ENCODE measurements around the gene NRIP1. TPM values are rescaled to one million over a fixed set of nuclear protein-coding genes. Genes with fewer than 3 reads are reported as not detected.
"Not testable (repeated sequence)": the region's sequence is repeated elsewhere in the genome, so short reads cannot be mapped to it uniquely, and the experiment has no call there.

NRIP1 gene
- total RNA-seq, 1 donor from 2014 or later = 113 TPM

DNA sequence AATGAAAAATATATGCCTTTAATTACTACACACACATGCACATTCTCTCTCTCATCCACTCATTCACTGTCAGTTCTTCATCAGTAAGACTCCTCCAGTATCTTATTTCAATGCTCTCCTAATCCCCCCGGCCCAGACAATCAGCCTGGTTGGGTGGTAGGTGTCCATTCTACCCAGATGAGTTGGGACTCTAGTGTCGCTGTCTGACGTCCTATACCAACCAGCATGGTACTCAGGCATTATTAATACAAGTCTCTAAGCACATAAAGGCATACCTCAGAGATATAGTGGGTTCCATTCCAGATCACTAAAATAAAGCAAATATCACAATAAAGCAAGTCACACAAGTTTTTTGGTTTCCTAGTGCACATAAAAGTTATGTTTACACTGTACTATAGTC is 19.8 kb downstream of the NRIP1 start:
- DNase-seq (ENCODE audit: low spot score in 2 of 2) (no peak), FAIRE-seq (no peak)

DNA sequence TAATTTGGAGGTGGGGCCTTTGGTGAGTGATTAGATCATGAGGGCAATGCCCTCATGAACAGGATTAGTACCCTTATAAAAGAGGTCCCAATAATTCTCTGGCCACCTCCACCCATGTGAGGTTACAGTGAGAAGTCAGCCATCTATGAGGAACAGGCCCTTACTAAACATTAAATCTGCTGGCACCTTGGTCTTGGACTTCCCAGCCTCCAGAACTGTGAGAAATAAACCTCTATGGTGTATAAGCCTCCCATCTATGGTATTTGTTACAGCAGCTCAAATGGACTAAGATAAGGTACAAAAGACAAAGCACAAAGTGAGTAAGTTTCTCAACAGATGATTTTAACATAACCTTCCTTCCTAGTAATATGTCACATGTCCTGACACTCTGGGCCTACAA is 22.3 kb downstream of the NRIP1 start:
- FAIRE-seq = no peak

DNA sequence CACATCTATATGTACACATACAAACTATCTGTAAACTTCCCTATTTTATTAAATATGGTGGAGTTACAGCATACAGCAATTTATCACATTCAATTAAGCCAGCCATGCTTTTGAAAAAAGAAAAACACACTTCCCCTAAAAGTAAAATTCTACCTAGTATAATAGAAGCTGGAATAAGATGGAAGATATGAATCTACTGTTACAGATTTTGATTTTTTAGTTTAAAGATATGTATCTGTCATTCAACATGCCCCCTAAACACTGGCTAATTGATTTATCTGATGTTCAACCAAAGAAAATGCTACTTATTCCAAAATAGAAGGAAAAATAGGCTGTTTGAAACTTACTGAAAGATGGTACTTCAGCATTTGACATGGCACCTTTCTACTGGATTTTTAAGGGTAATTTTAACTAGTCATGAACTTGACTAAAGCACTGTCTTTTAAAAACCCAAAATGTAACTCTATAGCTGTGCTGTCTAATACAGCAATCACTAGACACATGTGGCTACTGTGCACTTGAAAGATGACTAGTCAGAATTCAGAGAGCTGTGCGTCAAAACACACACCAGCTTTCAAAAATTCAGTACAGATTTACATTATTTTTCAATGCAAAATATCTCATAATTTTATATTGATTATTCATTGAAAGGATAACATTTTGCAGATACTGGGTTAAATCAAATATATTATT is 25.0 kb downstream of the NRIP1 start:
- DNase-seq (ENCODE audit: low spot score in 2 of 2) = no peak

More for the DNA sequence above, 22.3 kb downstream of the NRIP1 start:
- DNase-seq (ENCODE audit: low spot score in 2 of 2) = no peak

DNA sequence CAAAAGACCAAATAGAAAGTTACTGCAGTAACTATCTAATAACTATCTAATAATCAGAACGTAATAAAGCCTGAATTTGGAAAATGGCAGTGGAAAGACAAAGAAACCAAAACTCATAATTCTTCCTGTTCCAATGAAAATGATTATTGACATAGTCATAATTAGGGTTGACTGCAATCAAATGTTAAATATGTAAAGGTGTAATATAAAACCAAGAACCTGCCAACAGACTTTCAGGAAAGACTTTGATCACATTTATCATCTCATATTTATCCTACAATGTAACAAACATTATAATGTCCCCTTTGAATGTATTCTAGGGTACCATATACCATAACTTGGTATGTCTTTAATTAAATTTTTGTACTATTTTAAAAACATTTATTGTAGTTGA is 26.9 kb downstream of the NRIP1 start:
- FAIRE-seq (no peak), DNase-seq (ENCODE audit: low spot score in 2 of 2) (no peak)

More for the DNA sequence above, 25.0 kb downstream of the NRIP1 start:
- FAIRE-seq = no peak

DNA sequence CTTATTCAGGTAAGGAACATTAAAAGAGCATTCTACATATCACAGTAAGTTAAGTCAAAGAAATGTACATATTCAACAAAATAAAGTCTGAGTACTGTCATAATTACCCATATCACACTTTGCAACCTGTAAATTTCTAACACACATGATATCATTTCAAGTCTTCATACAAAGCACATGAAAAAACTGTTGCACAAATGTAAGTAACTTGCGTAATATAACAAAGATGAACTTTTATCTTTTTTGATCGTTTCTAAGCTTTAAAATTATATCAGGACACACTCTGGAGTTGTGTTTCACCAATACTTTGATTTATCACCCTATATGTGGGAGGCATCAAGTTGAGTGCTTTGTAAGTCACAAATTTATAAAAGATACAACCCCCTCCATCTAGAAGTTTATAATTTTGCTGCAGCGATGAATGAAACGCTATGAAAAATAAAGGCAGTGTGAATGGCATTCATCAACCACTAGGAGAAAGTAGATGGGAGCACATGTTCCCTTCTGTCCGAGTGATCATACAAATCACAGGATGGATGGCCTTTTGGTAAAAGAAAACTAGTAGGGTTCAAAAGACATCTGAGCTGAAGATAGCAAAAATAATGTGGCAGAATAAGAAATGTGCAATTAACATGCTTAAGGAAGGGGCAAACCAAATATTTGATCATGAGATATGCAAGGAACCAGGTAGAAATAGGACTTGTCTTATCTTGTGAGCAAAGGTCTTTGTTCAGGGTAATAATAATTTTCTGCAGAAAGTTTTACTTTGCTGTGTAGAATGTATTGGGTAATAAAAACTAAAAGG is 27.5 kb downstream of the NRIP1 start:
- FAIRE-seq (no peak), DNase-seq (ENCODE audit: low spot score in 2 of 2) (no peak)

DNA sequence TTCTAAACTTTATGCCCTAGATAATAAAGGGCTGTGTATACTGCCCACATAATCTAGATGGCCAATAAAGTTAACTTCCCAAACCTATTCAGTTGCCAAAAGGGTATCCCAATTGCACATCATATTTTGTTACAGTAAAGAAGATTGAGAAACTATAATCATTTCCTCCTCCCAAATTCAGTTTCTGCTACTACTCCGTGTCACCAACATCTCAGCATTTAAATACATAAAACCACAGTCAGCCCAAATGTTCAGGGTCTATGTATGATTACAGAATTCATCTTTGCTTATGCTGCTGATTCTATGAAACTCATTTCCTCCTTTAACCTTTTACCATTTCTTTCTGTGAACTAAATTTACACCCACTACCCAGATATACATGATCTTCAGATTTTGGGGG is 28.6 kb downstream of the NRIP1 start:
- FAIRE-seq (no peak), DNase-seq (ENCODE audit: low spot score in 2 of 2) (no peak)

DNA sequence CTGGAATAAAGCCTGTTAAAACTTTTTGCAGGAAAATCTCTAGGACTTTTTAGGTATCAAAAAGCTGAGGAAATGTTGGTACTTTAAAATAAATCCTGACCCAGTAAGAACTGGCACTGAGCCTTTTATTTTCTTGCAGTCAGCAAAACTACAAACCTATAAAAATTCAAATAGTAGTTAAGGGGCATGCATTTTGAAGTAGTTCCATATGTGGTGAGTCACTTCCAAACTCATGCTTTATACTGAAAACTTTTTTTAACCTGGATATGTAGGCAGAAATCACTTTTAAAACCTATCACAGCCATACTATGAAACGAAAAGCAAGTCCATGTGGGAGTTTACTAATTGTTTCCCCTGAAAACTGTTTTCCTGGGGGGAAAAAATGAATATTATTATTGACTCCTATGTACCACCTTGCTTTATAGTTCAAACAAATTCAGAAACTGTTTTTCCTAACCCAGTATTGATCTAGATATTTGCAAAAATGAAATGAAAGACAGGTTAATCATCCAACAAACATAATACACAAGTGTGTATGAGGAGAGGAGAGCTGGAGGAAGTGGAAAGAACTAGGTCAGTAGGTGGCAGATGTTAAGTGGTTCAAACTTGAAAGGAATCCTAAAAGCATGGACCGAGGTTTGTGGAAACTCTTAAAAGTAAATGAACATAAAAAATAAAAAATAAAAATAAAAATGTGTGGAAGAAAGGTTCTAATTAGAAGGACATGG is 30.5 kb downstream of the NRIP1 start:
- no peak for FAIRE-seq

DNA sequence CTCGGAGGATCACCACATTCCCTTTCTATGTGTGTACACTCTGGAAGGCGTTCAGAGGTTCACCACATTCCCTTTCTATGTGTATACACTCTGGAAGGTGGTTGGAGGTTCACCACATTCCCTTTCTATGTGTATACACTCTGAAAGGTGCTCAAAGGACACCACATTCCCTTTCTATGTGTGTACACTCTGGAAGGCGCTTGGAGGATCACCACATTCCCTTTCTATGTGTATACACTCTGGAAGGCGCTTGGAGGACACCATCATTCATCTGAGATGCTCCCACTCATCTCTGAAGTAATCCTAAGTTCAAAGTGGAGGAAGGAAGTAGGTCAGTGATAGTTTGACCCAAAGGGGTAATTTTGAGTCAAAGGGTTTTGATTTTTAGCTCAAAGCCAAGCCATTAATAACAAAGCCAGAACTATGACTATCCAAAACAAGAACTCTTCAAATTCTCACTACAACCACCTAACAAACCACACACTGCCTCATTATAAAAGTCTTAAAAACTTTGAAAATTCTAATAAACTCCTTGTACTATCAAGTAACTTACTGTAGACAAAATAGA is 32.9 kb downstream of the NRIP1 start:
- no peak for FAIRE-seq

More for the DNA sequence above, 30.5 kb downstream of the NRIP1 start:
- no peak for DNase-seq (ENCODE audit: low spot score in 2 of 2)

DNA sequence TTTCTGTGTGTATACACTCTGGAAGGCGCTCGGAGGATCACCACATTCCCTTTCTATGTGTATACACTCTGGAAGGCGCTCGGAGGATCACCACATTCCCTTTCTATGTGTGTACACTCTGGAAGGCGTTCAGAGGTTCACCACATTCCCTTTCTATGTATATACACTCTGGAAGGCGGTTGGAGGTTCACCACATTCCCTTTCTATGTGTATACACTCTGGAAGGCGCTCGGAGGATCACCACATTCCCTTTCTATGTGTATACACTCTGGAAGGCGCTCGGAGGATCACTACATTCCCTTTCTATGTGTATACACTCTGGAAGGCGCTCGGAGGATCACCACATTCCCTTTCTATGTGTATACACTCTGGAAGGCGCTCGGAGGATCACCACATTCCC is 33.4 kb downstream of the NRIP1 start:
- FAIRE-seq; DNase-seq (ENCODE audit: low spot score in 2 of 2): not testable (repeated sequence)

More for the DNA sequence above, 32.9 kb downstream of the NRIP1 start:
- no peak for DNase-seq (ENCODE audit: low spot score in 2 of 2)

DNA sequence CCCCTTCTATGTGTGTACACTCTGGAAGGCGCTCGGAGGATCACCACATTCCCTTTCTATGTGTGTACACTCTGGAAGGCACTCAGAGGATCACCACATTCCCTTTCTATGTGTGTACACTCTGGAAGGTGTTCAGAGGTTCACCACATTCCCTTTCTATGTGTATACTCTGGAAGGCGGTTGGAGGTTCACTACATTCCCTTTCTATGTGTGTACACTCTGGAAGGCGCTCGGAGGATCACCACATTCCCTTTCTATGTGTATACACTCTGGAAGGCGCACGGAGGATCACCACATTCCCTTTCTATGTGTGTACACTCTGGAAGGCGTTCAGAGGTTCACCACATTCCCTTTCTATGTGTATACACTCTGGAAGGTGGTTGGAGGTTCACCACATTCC is 33.9 kb downstream of the NRIP1 start:
- FAIRE-seq; DNase-seq (ENCODE audit: low spot score in 2 of 2): not testable (repeated sequence)

DNA sequence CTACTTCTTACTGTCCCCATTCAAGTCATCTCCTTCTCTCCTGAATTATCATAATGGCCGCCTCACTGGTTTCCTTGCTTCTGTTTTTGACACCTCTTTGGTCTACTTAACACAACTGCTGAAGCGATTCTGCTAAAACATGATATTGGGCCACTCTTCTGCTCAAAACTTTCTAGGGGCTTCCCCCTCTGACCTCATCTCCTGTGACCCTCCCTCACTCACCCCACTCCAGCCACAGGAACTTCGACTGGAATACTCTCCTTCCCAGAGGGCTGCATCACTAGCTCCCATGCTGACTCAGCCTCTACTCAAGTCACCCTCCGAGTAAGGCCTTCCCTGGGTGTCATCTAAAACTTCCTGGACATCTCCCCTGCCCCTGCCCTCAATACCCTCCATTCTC is 35.7 kb downstream of the NRIP1 start:
- FAIRE-seq (no peak), DNase-seq (ENCODE audit: low spot score in 2 of 2) (no peak)

DNA sequence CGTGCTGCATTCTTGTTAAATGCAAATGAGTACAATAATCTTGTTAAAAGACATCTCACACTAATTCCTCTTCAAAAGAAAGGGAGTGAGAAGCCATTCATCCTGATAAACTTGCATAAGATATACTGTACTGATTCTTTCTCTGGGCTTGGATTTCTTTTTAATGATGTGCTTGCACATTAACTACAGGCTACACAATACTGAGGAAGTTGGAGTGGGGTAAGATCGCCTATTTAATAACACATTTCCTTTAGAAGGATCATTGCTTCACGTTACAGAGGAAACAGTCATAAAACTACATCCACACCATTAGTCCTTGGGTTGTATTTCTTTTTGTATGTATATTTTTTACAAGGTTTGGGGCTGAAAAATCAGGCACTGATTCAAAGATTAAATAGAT is 36.6 kb downstream of the NRIP1 start:
- no peak for FAIRE-seq

DNA sequence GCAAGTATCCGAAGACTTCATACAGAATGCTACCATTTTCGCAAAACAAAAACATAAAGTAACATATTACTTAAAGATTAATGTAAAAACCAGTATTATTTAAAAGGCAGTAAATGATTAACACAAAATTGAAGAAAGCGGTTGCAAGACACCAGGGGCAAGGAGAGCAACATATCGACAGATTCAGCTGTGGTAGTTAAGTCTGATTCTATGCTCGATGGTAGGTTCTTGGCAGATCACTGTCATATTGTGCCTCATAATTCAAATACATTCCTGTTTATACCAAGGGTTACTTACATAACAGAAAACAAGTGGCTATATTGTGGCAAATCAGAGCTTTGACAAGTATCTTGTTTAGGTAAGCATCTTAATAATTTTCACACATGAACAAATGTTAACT is 37.7 kb downstream of the NRIP1 start:
- no peak for DNase-seq (ENCODE audit: low spot score in 2 of 2)
- no peak for FAIRE-seq

More for the DNA sequence above, 36.6 kb downstream of the NRIP1 start:
- DNase-seq (ENCODE audit: low spot score in 2 of 2) = no peak

DNA sequence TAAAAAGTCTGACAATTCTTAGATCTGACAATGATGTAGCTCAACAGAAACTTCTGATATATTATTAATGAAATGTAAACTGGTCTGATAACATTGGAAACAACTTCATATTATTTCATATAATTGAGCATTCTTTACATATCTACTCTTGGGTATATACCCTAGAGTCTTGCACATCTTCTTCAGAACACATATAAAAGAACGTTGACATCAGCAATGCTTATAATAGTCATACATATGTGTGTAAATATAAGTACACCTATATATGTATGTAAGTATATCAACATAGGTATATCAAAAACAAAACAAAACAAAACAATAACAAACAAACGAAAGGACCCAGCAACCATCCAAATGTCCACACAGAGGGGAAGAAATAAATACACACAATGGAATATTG is 38.4 kb downstream of the NRIP1 start:
- DNase-seq (ENCODE audit: low spot score in 2 of 2) (no peak), FAIRE-seq (peak; percentile 10)

DNA sequence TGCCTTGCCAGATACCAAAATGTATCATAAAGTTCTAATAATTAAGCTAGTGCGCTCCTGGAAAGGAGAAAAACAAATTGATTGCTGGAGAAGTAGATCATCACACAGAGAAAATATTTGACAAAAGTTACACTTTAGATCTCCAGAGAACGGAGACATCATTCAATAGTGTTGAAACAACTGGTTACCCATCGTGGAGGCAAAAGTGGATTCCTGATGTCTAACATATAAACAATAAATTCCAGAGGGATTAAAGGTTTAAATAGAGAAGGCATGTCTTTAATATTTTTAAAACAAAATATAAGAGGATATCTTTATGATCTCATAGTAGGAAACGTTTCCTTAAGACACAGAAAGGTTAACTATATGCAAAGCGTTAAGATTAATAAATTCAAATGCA is 41.0 kb downstream of the NRIP1 start:
- no peak for DNase-seq (ENCODE audit: low spot score in 2 of 2)

DNA sequence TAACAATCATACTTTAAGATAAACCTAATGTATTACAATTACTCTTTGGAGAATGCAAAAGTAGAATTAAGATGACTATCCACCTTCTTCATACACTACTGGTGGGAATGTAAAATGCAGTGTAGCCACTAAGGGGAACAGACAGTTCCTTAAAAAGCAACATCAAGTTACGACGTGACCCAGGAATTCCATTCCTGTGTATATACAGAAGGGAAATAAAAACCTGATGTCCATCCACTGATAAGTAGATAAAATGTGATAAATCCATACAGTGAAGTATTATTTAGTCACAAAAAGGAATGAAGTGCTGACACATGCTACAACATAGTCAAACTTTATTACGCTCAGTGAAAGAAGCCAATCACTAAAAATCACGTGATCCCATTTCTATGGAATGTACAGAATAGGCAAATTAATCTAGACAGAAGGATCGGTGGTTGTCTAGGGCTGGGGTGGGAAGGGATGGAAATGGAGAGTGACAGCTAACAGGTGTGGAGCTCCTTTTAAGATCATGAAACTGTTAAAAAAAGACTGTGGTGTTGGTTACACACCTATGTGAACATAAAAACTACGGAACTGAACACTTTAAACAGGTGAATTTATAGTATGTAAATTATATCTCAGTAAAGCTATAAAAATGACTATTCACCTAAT is 42.1 kb downstream of the NRIP1 start:
- DNase-seq (ENCODE audit: low spot score in 2 of 2) = no peak
- FAIRE-seq = no peak

More for the DNA sequence above, 41.0 kb downstream of the NRIP1 start:
- FAIRE-seq = no peak

DNA sequence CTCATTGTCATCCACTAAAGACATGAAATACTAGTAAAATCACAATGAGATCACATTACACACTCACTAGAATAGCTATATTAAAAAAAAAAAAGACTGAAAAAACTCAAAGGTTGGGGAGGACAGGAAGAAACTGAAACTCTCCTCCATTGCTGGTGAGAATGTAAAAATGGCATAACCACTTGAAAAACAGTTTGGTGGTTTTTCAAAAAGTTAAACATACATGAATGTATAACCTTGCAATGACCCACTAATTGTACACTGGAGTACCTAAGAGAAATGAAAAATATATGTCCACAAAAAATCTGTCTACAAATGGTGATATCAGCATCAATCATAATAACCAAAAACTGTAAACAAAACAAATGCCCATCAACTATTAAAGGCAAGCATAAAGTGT is 44.0 kb downstream of the NRIP1 start:
- DNase-seq (ENCODE audit: low spot score in 2 of 2) (no peak), FAIRE-seq (no peak)

DNA sequence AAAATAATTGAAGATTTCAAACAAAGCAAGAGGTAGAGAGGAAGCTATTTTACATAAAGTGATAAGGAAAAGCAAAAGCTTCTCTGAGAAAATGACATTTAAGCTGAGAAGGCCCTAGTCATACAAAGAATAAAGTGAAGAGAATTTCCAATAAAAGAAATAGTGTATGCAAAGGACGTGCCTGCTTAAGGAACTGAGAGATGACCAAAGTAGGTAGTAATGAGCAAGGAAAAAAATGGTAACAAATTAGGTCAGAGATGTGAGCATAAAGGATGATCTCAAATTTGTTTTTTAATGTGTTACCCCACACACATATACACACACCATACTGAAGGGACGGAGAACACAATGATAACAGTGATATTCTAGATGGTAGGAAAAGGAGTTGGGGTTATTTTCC is 46.4 kb downstream of the NRIP1 start:
- no peak for DNase-seq (ENCODE audit: low spot score in 2 of 2)
- no peak for FAIRE-seq

DNA sequence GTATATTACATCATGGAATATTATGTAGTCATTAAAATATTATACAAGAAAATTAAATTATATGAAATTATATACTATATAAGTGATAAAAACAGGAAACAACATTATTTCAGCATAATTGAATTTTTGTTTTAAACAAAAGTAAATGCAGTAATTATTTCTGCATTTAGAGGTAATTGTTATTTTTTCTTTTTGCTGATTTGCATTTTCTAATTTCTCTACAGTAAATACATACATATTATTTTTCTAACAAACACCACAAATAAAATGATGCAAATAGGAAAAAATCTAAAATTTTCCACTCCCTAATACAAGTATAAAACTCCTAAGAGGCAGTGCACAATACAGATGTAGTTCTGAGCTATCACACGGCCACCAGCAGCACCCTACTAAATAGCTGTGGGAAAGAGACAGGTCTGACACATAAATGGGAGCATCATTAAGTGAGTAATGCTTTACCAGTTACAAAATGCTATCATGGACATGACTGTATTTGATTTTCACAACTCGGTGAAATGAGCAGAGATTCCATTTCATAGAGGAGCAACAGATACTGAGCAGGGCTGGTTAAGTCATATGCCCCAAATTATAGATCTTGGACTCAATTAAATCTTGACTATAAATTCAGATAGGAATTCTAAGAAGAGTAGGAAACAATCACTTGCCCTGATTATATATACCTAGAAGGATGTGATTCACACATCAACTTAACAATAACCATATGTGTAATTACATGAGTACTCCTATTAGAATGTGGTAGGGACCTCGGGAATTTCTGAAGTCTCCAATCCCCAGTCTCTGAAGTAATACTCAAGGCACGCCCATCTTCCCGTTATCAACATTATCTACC is 49.0 kb downstream of the NRIP1 start:
- no peak for DNase-seq (ENCODE audit: low spot score in 2 of 2)
- FAIRE-seq = peak; percentile 94

Measured in frontal cortex (tissue), 4 donors.